HCT116 (cell line): ENCODE measurements around the gene PLCB2. TPM values are rescaled to one million over a fixed set of nuclear protein-coding genes. Genes with fewer than 3 reads are reported as not detected.

ENCODE experiments used
- ATAC-seq: fragments of 200-7000 bp; cut with Tn5 transposase; 2 replicates; pipeline ENCODE4 v1.9.1; 2020; ENCODE audit warnings: mild to moderate bottlenecking, moderate library complexity
- BruUV-seq: library from RNA; stranded (reverse); fragments of 400-500 nt; replicated peaks from 2 replicates; lab custom pipeline; 2021; lab: Mats Ljungman, UMichigan
- CTCF ChIA-PET: fragments of 300-600 bp; sonication (Branson Sonifier 250); formaldehyde crosslinking; loops from one replicate; lab custom pipeline; 2021; ENCODE audit warnings: antibody characterized with exemption; lab: Charles Lee
- POLR2A ChIA-PET: fragments of 300-600, 350-600 bp; sonication (Branson Sonifier 250); formaldehyde crosslinking; loops from one replicate; lab custom pipeline; 2021; ENCODE audit warnings: antibody characterized with exemption; lab: Charles Lee
- RAD21 ChIA-PET, 2 experiments: fragments of 300-600 bp; sonication (Branson Sonifier 250); formaldehyde crosslinking; loops; one replicate each; lab custom pipeline; 2023; ENCODE audit warnings: low total read pairs in 2 of 2; ENCODE audit not compliant: uncharacterized antibody in 2 of 2, unreplicated experiment in 2 of 2, low non-redundant PET in 1 of 2; lab: Charles Lee
- DNase-seq: peaks from one replicate; pipeline ENCODE4 v3.0.0-alpha.2; 2010; ENCODE audit warnings: low read depth, low spot score
- H2AFZ ChIP-seq: fragments of 200-600 bp; shearing (Covaris generic), sonication (generic); 2 replicates; pipeline ENCODE4 v1.6.1; 2017; ENCODE audit warnings: low read depth, mixed run types, mixed read lengths, antibody characterized with exemption, low read length; ENCODE audit not compliant: poor library complexity, severe bottlenecking
- H3K27ac ChIP-seq: 2 replicates; pipeline ENCODE4 v1.5.1; 2012; ENCODE audit warnings: low read depth, low read length
- H3K27me3 ChIP-seq: fragments of 200-600 bp; sonication (generic); 2 replicates; pipeline ENCODE4 v1.6.1; 2016; ENCODE audit warnings: mixed run types, low read length, mixed read lengths; ENCODE audit not compliant: insufficient read depth
- H3K36me3 ChIP-seq, 2 experiments: fragments of 200-500 bp in 1 of 2; fragments of 200-600 bp in 1 of 2; sonication (Bioruptor generic) in 1 of 2; sonication (generic) in 1 of 2; 2 replicates each; pipeline versions ENCODE4 v1.5.1 to v1.6.1; 2014 to 2016; ENCODE audit warnings: low read length in 2 of 2, inconsistent platforms in 1 of 2, mixed read lengths in 1 of 2, mixed run types in 1 of 2; ENCODE audit not compliant: insufficient read depth in 2 of 2, control insufficient read depth in 1 of 2
- H3K4me1 ChIP-seq, 2 experiments: fragments of 200-600 bp in 1 of 2; sonication (generic) in 1 of 2; 2 replicates each; pipeline versions ENCODE4 v1.5.1 to v1.6.1; 2012 to 2017; ENCODE audit warnings: low read length in 2 of 2, inconsistent platforms in 1 of 2, mild to moderate bottlenecking in 1 of 2, mixed read lengths in 1 of 2, mixed run types in 1 of 2, moderate library complexity in 1 of 2; ENCODE audit not compliant: insufficient read depth in 2 of 2, control insufficient read depth in 1 of 2
- H3K4me2 ChIP-seq: fragments of 200-600 bp; sonication (generic); 2 replicates; pipeline ENCODE4 v1.6.1; 2017; ENCODE audit warnings: mixed run types, low read length, mixed read lengths
- H3K4me3 ChIP-seq, 2 experiments: fragments of 200-600 bp in 1 of 2; sonication (generic) in 1 of 2; replicated peaks in 1 of 2; 2 replicates each; pipeline ENCODE4 v1.5.1; 2011 to 2016; ENCODE audit warnings: low read length in 2 of 2, control low read depth in 1 of 2, low read depth in 1 of 2, mild to moderate bottlenecking in 1 of 2, mixed read lengths in 1 of 2, mixed run types in 1 of 2
- H3K79me2 ChIP-seq: fragments of 200-600 bp; sonication (generic); 2 replicates; pipeline ENCODE4 v1.6.1; 2017; ENCODE audit warnings: mild to moderate bottlenecking, mixed run types, low read length, moderate library complexity, mixed read lengths; ENCODE audit not compliant: insufficient read depth
- H3K9ac ChIP-seq: fragments of 200-600 bp; sonication (generic); 2 replicates; pipeline ENCODE4 v1.6.1; 2016; ENCODE audit warnings: low read length, mixed read lengths
- H3K9me2 ChIP-seq: fragments of 200-600 bp; sonication (generic), shearing (Covaris generic); 2 replicates; pipeline ENCODE4 v1.6.1; 2017; ENCODE audit warnings: mixed run types, mild to moderate bottlenecking, moderate library complexity; ENCODE audit not compliant: insufficient read depth
- H3K9me3 ChIP-seq, 2 experiments: fragments of 200-500 bp in 1 of 2; fragments of 200-600 bp in 1 of 2; sonication (Bioruptor generic) in 1 of 2; sonication (generic) in 1 of 2; 2 replicates each; pipeline ENCODE4 v1.6.1; 2014 to 2017; ENCODE audit warnings: low read length in 2 of 2, mixed read lengths in 2 of 2, inconsistent platforms in 1 of 2, low read depth in 1 of 2, mild to moderate bottlenecking in 1 of 2, mixed run types in 1 of 2, moderate library complexity in 1 of 2; ENCODE audit not compliant: control insufficient read depth in 1 of 2, insufficient read depth in 1 of 2
- H4K20me1 ChIP-seq: fragments of 200-600 bp; sonication (generic), shearing (Covaris generic); 2 replicates; pipeline ENCODE4 v1.6.1; 2017; ENCODE audit warnings: mixed run types, mild to moderate bottlenecking, moderate library complexity; ENCODE audit not compliant: insufficient read depth
- CTCF ChIP-seq, 3 experiments: fragments of 200-600 bp in 1 of 3; sonication (generic) in 1 of 3; IDR thresholded peaks in 2 of 3; conservative IDR thresholded peaks in 1 of 3; 2 replicates each; pipeline ENCODE4 v1.5.1; 2012 to 2017; ENCODE audit warnings: low read depth in 2 of 3, low read length in 2 of 3, antibody characterized with exemption in 1 of 3, borderline replicate concordance in 1 of 3, control low read depth in 1 of 3, mild to moderate bottlenecking in 1 of 3, mixed read lengths in 1 of 3, mixed run types in 1 of 3, moderate library complexity in 1 of 3; ENCODE audit not compliant: insufficient read depth in 1 of 3
- EGR1 ChIP-seq: IDR thresholded peaks from 2 replicates; pipeline ENCODE4 v1.6.1; 2012; ENCODE audit warnings: low read depth
- ELF1 ChIP-seq: IDR thresholded peaks from 2 replicates; pipeline ENCODE4 v1.6.1; 2012; ENCODE audit warnings: low read depth, borderline replicate concordance
- EZH2phosphoT487 ChIP-seq: fragments of 200-600 bp; IDR thresholded peaks from 2 replicates; pipeline ENCODE4 v1.6.1; 2018; ENCODE audit warnings: antibody characterized with exemption, borderline replicate concordance
- MAX ChIP-seq: IDR thresholded peaks from 2 replicates; pipeline ENCODE4 v1.6.1; 2012
- POLR2AphosphoS5 ChIP-seq: IDR thresholded peaks from 2 replicates; pipeline ENCODE4 v1.6.1; 2011; ENCODE audit warnings: mild to moderate bottlenecking, low read depth, low read length, moderate library complexity
- ZNF274 ChIP-seq: fragments of 200-500 bp; sonication (Bioruptor generic); IDR thresholded peaks from 2 replicates; pipeline ENCODE4 v1.6.1; 2014; ENCODE audit warnings: mild to moderate bottlenecking, low read depth, low read length, inconsistent platforms
- intact Hi-C: fragments of 100-400 bp; cut with micrococcal nuclease; formaldehyde crosslinking; loops from 2 replicates; pipeline ENCODE4 v1.10.0; 2022
- total RNA-seq: library from RNA; stranded (reverse); gene quantifications from one replicate; pipeline ENCODE4 v1.2.1, GENCODE V29; 2021; ENCODE audit not compliant: unreplicated experiment

The PLCB2 gene
- total RNA-seq, 1 experiment from 2014 or later = 2.8 TPM

- POLR2A ChIA-PET = no interaction called here
- ATAC-seq = no peak
- Histone ChIP-seq H3K79me2 (peaks cover 18% of the 10 kb centered on the region; the same call in 1 of the 2 replicates), H4K20me1 (no peaks in the 10 kb centered on the region), H3K27me3 (no peaks in the 10 kb centered on the region), H3K4me3 (no peak overlapping the region), H3K36me3 (peaks cover 3 to 4% of the 10 kb centered on the region in 2 experiments; a peak in 3 of 4 replicates), H3K4me1 (peaks cover 14 to 42% of the 10 kb centered on the region in 2 experiments), H3K9me3 (no peaks in the 10 kb centered on the region), H3K27ac (no peak overlapping the region), H3K4me2 (no peak overlapping the region), H3K9me2 (no peaks in the 10 kb centered on the region), H3K9ac (no peak overlapping the region), H2AFZ (no peak overlapping the region)
- TF ChIP-seq MAX = no peak
- intact Hi-C loops = no loop called here
- CTCF ChIA-PET = interaction anchor here (0.8 to 2.0 kb wide), 2 partner anchors 20 to 38 kb away, joined by 3 to 5 read pairs; no protein-coding TSS in a partner anchor
- RAD21 ChIA-PET = no interaction called here
- DNase-seq = no peak
- no TSS peak for BruUV-seq
Measured at GRCh38 chr15:40255033-40255432, 52.7 kb downstream of the PLCB2 start.

- Histone ChIP-seq H3K36me3 (peaks cover 3 to 4% of the 10 kb centered on the region in 2 experiments; a peak in 3 of 4 replicates), H3K4me3 (no peak overlapping the region), H3K27ac (no peak overlapping the region), H2AFZ (no peak overlapping the region), H3K4me2 (peak overlapping the region; percentile 99), H3K9me3 (no peaks in the 10 kb centered on the region)
- ChIA-PET RAD21 (no interaction called here), CTCF (interaction anchor here (0.8 to 2.0 kb wide), 3 partner anchors 21 to 37 kb away, joined by 3 to 5 read pairs (median 4); no protein-coding TSS in a partner anchor)
- BruUV-seq = no TSS peak
- no peak for ATAC-seq
- TF ChIP-seq EZH2phosphoT487 = no peak
- TF ChIP-seq ZNF274 = no peak
- TF ChIP-seq POLR2AphosphoS5 = no peak
- peak in 2 of 3 experiments; percentile 15 to 21; a peak in 3 of 6 replicates for TF ChIP-seq CTCF (IDR thresholded peaks at IDR 0.05 in 2 of 3, conservative IDR thresholded peaks at IDR 0.05 in 1 of 3; ENCODE audit: borderline replicate concordance in 1 of 3, insufficient read depth in 1 of 3, low read depth in 2 of 3, low read length in 2 of 3)
- TF ChIP-seq EGR1 = no peak
- TF ChIP-seq ELF1 = no peak
- TF ChIP-seq, all 23 proteins: peak for 1
- POLR2A ChIA-PET = no interaction called here
- Histone ChIP-seq H3K4me1 (peaks cover 14 to 48% of the 10 kb centered on the region in 2 experiments), H3K79me2 (peaks cover 18% of the 10 kb centered on the region; the same call in 1 of the 2 replicates), H3K9ac (no peak overlapping the region), H3K27me3 (no peaks in the 10 kb centered on the region), H3K9me2 (no peaks in the 10 kb centered on the region), H4K20me1 (no peaks in the 10 kb centered on the region)
- DNase-seq = no peak
- intact Hi-C loops = no loop called here
Measured at GRCh38 chr15:40254452-40254851, 53.3 kb downstream of the PLCB2 start.
